ENCODE measurements around the gene PRKAG2.
A peak's percentile ranks its signal among the peaks of the same experiment; 100 is the strongest.
"Not testable (repeated sequence)": the region's sequence is repeated elsewhere in the genome, so short reads cannot be mapped to it uniquely, and the experiment has no call there.

The PRKAG2 gene

GRCh38 chr7:151798851-151799448, 78.0 kb downstream of the PRKAG2 start:
- H3K4me2 ChIP-seq (ENCODE audit: low read depth, low read length, poor library complexity, severe bottlenecking) = no peak overlapping the region
- H3K36me3 ChIP-seq (ENCODE audit: insufficient read depth, low read length) = no peaks in the 10 kb centered on the region
- H3K9me2 ChIP-seq (replicated peaks; ENCODE audit: low read depth, low read length) = no peaks in the 10 kb centered on the region
- no peaks in the 10 kb centered on the region for H4K20me1 ChIP-seq (ENCODE audit: insufficient read depth, low read length, poor library complexity, severe bottlenecking)
- no peaks in the 10 kb centered on the region for H3F3A ChIP-seq (ENCODE audit: low read depth)
- H3K9ac ChIP-seq (ENCODE audit: low read depth, low read length, poor library complexity, severe bottlenecking) = no peak overlapping the region
- peaks cover 3% of the 10 kb centered on the region for H3K4me1 ChIP-seq (ENCODE audit: insufficient read depth, low read length, poor library complexity, severe bottlenecking)
- no peak overlapping the region for H2AFZ ChIP-seq (ENCODE audit: low read length)
- no peaks in the 10 kb centered on the region for H3K27me3 ChIP-seq (ENCODE audit: insufficient read depth, low read length, poor library complexity, severe bottlenecking)
- H3K9me3 ChIP-seq (ENCODE audit: insufficient read depth, low read depth, low read length) = no peaks in the 10 kb centered on the region
- TF ChIP-seq EZH2phosphoT487 (IDR thresholded peaks at IDR 0.05; ENCODE audit: borderline replicate concordance) = no peak
- TF ChIP-seq CTCF (conservative IDR thresholded peaks at IDR 0.05; ENCODE audit: low read length) = no peak
- H3K79me2 ChIP-seq (ENCODE audit: insufficient read depth, low read length) = no peaks in the 10 kb centered on the region
- H3K4me3 ChIP-seq (ENCODE audit: low read length, poor library complexity, severe bottlenecking) = no peak overlapping the region

GRCh38 chr7:151797667-151798307, 79.1 kb downstream of the PRKAG2 start:
- H3K4me3 ChIP-seq (ENCODE audit: low read length, poor library complexity, severe bottlenecking); H3K4me2 ChIP-seq (ENCODE audit: low read depth, low read length, poor library complexity, severe bottlenecking); H3K36me3 ChIP-seq (ENCODE audit: insufficient read depth, low read length); H3K9ac ChIP-seq (ENCODE audit: low read depth, low read length, poor library complexity, severe bottlenecking); H3K27me3 ChIP-seq (ENCODE audit: insufficient read depth, low read length, poor library complexity, severe bottlenecking); H3K9me3 ChIP-seq (ENCODE audit: insufficient read depth, low read depth, low read length); H3F3A ChIP-seq (ENCODE audit: low read depth); H3K4me1 ChIP-seq (ENCODE audit: insufficient read depth, low read length, poor library complexity, severe bottlenecking); H4K20me1 ChIP-seq (ENCODE audit: insufficient read depth, low read length, poor library complexity, severe bottlenecking); H3K79me2 ChIP-seq (ENCODE audit: insufficient read depth, low read length); H3K9me2 ChIP-seq (replicated peaks; ENCODE audit: low read depth, low read length); H2AFZ ChIP-seq (ENCODE audit: low read length): not testable (repeated sequence)

- Histone ChIP-seq H3K4me2 (ENCODE audit: low read depth, low read length, poor library complexity, severe bottlenecking) (no peak overlapping the region), H3K9me3 (ENCODE audit: insufficient read depth, low read depth, low read length) (no peaks in the 10 kb centered on the region), H3F3A (ENCODE audit: low read depth) (no peaks in the 10 kb centered on the region), H3K27me3 (ENCODE audit: insufficient read depth, low read length, poor library complexity, severe bottlenecking) (no peaks in the 10 kb centered on the region), H3K9ac (ENCODE audit: low read depth, low read length, poor library complexity, severe bottlenecking) (peak overlapping the region; percentile 26), H3K4me3 (ENCODE audit: low read length, poor library complexity, severe bottlenecking) (no peak overlapping the region), H3K36me3 (ENCODE audit: insufficient read depth, low read length) (no peaks in the 10 kb centered on the region), H2AFZ (ENCODE audit: low read length) (no peak overlapping the region), H3K79me2 (ENCODE audit: insufficient read depth, low read length) (no peaks in the 10 kb centered on the region), H4K20me1 (ENCODE audit: insufficient read depth, low read length, poor library complexity, severe bottlenecking) (no peaks in the 10 kb centered on the region), H3K4me1 (ENCODE audit: insufficient read depth, low read length, poor library complexity, severe bottlenecking) (peaks cover 3% of the 10 kb centered on the region), H3K9me2 (replicated peaks; ENCODE audit: low read depth, low read length) (no peaks in the 10 kb centered on the region)
- TF ChIP-seq EZH2phosphoT487 (IDR thresholded peaks at IDR 0.05; ENCODE audit: borderline replicate concordance) (no peak), CTCF (conservative IDR thresholded peaks at IDR 0.05; ENCODE audit: low read length) (no peak)
Observed at GRCh38 chr7:151796871-151797537, 79.9 kb downstream of the PRKAG2 start.
